ENCODE results near the gene CTXND2.

DNA sequence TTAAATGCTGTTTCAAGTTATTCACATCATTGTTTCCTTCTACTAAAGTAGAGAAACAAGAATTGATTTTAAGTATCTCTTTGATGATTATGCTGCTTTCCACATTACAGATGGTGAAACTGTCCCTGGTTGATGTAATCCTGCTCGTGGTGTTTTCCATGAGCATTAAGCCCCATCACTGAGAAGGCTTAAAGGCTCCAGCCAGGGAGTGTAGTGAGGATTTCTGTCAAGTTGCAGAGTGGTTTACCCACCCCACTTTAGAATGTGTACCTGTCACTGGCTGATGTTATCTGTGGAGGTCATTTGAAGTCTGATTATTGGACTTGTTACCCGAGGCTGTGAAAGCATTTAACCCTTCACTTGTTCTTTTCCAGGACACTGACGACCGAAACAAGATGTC is 74.8 kb downstream of the CTXND2 start:
- TF ChIP-seq, protein P1, sequence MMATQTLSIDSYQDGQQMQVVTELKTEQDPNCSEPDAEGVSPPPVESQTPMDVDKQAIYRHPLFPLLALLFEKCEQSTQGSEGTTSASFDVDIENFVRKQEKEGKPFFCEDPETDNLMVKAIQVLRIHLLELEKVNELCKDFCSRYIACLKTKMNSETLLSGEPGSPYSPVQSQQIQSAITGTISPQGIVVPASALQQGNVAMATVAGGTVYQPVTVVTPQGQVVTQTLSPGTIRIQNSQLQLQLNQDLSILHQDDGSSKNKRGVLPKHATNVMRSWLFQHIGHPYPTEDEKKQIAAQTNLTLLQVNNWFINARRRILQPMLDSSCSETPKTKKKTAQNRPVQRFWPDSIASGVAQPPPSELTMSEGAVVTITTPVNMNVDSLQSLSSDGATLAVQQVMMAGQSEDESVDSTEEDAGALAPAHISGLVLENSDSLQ (IDR thresholded peaks at IDR 0.05), result no peak
- TF ChIP-seq LEF1 (IDR thresholded peaks at IDR 0.05; ENCODE audit: borderline replicate concordance), result no peak
- no peak for TF ChIP-seq HDGF (IDR thresholded peaks at IDR 0.05; ENCODE audit: borderline replicate concordance)
- no peak for TF ChIP-seq FOXM1 (IDR thresholded peaks at IDR 0.05; ENCODE audit: borderline replicate concordance)
- TF ChIP-seq FOXA1 (IDR thresholded peaks at IDR 0.05), result no peak
- TF ChIP-seq FOXK2 (IDR thresholded peaks at IDR 0.05), result no peak
- TF ChIP-seq SP1 (IDR thresholded peaks at IDR 0.05), result no peak
- TF ChIP-seq ELF4 (IDR thresholded peaks at IDR 0.05), result no peak
- no peak for TF ChIP-seq BHLHE40 (IDR thresholded peaks at IDR 0.05; ENCODE audit: borderline replicate concordance)
- no peak for TF ChIP-seq NFRKB (IDR thresholded peaks at IDR 0.05)
